Renal pelvis (tissue), 4 donors: ENCODE results near the gene SCGB1A1. TPM values are rescaled to one million over a fixed set of nuclear protein-coding genes. Genes with fewer than 3 reads are reported as not detected.
"Not testable (repeated sequence)": the region's sequence is repeated elsewhere in the genome, so short reads cannot be mapped to it uniquely, and the experiment has no call there.

ENCODE experiments used
- DNase-seq: peaks from one replicate; pipeline ENCODE4 v3.0.0-alpha.2; 2013
- polyA plus RNA-seq, 3 donors: library from polyadenylated mRNA; unstranded; fragments of 120-200 nt; gene quantifications; one replicate each; pipeline ENCODE4 v1.2.1, GENCODE V29; 2013; ENCODE audit not compliant: insufficient read length in 3 of 3

Gene SCGB1A1
- polyA plus RNA-seq, 3 donors = not detected

- DNase-seq = not testable (repeated sequence)
Measured at GRCh38 chr11:62449912-62450311, 31.1 kb downstream of the SCGB1A1 start.

- no peak for DNase-seq
Measured at GRCh38 chr11:62450543-62451240, 31.9 kb downstream of the SCGB1A1 start.

GRCh38 chr11:62451241-62451621, 32.4 kb downstream of the SCGB1A1 start:
- no peak for DNase-seq

GRCh38 chr11:62452261-62452660, 33.4 kb downstream of the SCGB1A1 start:
- DNase-seq = no peak

GRCh38 chr11:62452839-62453468, 34.1 kb downstream of the SCGB1A1 start:
- no peak for DNase-seq

GRCh38 chr11:62456630-62457029, 37.8 kb downstream of the SCGB1A1 start:
- no peak for DNase-seq

- DNase-seq = no peak
Measured at GRCh38 chr11:62457478-62457877, 38.6 kb downstream of the SCGB1A1 start.

- DNase-seq = no peak
Measured at GRCh38 chr11:62458212-62459002, 39.6 kb downstream of the SCGB1A1 start.

GRCh38 chr11:62459080-62459479, 40.2 kb downstream of the SCGB1A1 start:
- no peak for DNase-seq

GRCh38 chr11:62461740-62462507, 43.1 kb downstream of the SCGB1A1 start:
- no peak for DNase-seq

GRCh38 chr11:62462508-62462892, 43.7 kb downstream of the SCGB1A1 start:
- DNase-seq = no peak

- DNase-seq = no peak
Measured at GRCh38 chr11:62463121-62463542, 44.3 kb downstream of the SCGB1A1 start.

GRCh38 chr11:62464655-62465054, 45.8 kb downstream of the SCGB1A1 start:
- DNase-seq = no peak

- DNase-seq = no peak
Measured at GRCh38 chr11:62466444-62466843, 47.6 kb downstream of the SCGB1A1 start.

- DNase-seq = no peak
Measured at GRCh38 chr11:62468577-62468976, 49.7 kb downstream of the SCGB1A1 start.

- DNase-seq = no peak
Measured at GRCh38 chr11:62471603-62472002, 52.8 kb downstream of the SCGB1A1 start.

- DNase-seq = no peak
Measured at GRCh38 chr11:62472063-62472884, 53.4 kb downstream of the SCGB1A1 start.
